HG03457 (cell line): ENCODE measurements around the gene TUBB4B.

ENCODE experiments used
- ATAC-seq: cut with Tn5 transposase; IDR thresholded peaks from one replicate; pipeline ENCODE4 v1.9.1; 2021; ENCODE audit warnings: moderate number of reproducible peaks; ENCODE audit not compliant: unreplicated experiment

TUBB4B gene

GRCh38 chr9:137280474-137281344, 39.6 kb downstream of the TUBB4B start:
- ATAC-seq = no peak

GRCh38 chr9:137281345-137282116, 40.4 kb downstream of the TUBB4B start:
- ATAC-seq = no peak

DNA sequence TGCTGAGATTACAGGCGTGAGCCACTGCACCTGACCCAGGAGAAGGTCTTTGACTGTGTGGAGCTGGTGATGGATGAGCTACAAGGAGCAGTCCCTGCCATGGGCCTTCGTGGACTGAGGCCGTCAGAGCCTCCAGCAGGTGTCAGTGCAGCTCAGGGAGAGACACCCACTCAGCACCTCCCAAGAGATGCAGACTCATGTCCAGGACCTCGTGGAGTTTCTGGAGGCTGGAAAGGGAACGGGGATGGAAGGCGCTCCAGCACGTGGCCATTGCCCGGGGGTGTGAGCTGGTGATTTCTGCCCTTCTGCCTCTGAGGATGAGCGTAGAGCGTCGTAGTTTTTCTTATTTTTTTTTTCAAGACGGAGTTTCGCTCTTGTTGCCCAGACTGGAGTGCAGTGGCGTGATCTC, 45.9 kb downstream of the TUBB4B start:
- ATAC-seq = no peak

DNA sequence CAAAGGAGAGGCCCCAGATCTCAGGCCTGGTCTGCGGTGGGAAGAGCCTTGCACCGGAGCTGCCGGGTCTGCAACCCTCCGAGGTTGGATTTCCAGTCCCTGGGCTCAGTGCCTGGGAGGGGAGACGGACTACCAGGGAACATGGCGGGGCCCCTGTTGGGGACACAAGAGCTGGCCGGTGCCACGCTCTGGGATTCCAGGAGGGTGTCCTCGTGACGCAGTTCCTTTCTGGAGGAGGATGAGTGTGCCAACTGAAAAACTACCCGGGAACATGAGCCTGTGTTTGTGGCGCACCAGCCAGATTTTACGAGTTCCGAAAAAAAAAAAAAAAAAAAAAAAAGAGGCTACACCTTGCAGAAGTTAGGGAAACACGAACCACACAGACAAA, 52.0 kb downstream of the TUBB4B start:
- no peak for ATAC-seq
